H1 (cell line): ENCODE data around the gene NR2E1. TPM values are rescaled to one million over a fixed set of nuclear protein-coding genes. Genes with fewer than 3 reads are reported as not detected.

Source experiments
- EP300 ChIP-seq, 2 experiments: IDR thresholded peaks; 1 replicate in 1 of 2; 2 replicates in 1 of 2; pipeline ENCODE4 v1.6.1; 2011 to 2012; ENCODE audit warnings: low read depth in 2 of 2, low read length in 2 of 2, mild to moderate bottlenecking in 2 of 2, borderline replicate concordance in 1 of 2, inconsistent platforms in 1 of 2, moderate library complexity in 1 of 2
- RAD21 ChIP-seq, 2 experiments: IDR thresholded peaks in 1 of 2; conservative IDR thresholded peaks in 1 of 2; 2 replicates each; pipeline ENCODE4 v1.6.1; 2011; ENCODE audit warnings: low read depth in 2 of 2, low read length in 2 of 2, improper control_type of control experiment in 1 of 2, inconsistent platforms in 1 of 2, mild to moderate bottlenecking in 1 of 2, moderate library complexity in 1 of 2
- polyA plus RNA-seq, 7 experiments: library from polyadenylated mRNA; depleted of rRNA in 3 of 7; stranded (reverse) in 5 of 7; unstranded in 2 of 7; fragments of >200 nt in 5 of 7; fragments of 200-250 nt in 2 of 7; gene quantifications; 1 replicate in 5 of 7; 2 replicates in 1 of 7; 4 replicates in 1 of 7; pipeline versions ENCODE4 v1.2.1 to v1.2.3, GENCODE V29; 2011 to 2013; ENCODE audit warnings: missing spikeins in 2 of 7, mixed read lengths in 2 of 7
- total RNA-seq: library from RNA; stranded (reverse); fragmentation: NEBNext Ultra II Directional; extraction: Animal tissue kit (Norgen Biotek cat#: 25700); gene quantifications from 2 replicates; pipeline ENCODE4 v1.2.1, GENCODE V29; 2021

NR2E1 gene
- total and polyA plus RNA-seq, 2 of the 8 experiments (the other 6 are each of a cell fraction or from before 2014, with no cell fraction given): not detected

GRCh38 chr6:108174371-108175175 lies 8.8 kb downstream of the NR2E1 start (continued):
- TF ChIP-seq EP300 (IDR thresholded peaks at IDR 0.05; ENCODE audit: borderline replicate concordance in 1 of 2, low read depth in 2 of 2, low read length in 2 of 2) (no peak), RAD21 (IDR thresholded peaks at IDR 0.05 in 1 of 2, conservative IDR thresholded peaks at IDR 0.05 in 1 of 2; ENCODE audit: low read depth in 2 of 2, low read length in 2 of 2) (0 out of 4 replicates have a peak, but pooled peaks of 1 of the 2 experiments have one; percentile 2)
